Activated T-cell treated with anti-CD3 and anti-CD28 coated beads, Interleukin-2, amount 50 U/mL, for 4 hours (primary cell): ENCODE results near the gene ASMTL. TPM values are rescaled to one million over a fixed set of nuclear protein-coding genes. Genes with fewer than 3 reads are reported as not detected.

Experiments
- ATAC-seq, 2 donors: fragments of 200-7000 bp; cut with Tn5 transposase; one replicate each; pipeline ENCODE4 v1.10.0; 2021
- DNase-seq: peaks from one replicate; pipeline ENCODE4 v3.0.0-alpha.2; 2020
- H3K27me3 Mint-ChIP-seq: one replicate; pipeline ENCODE4 v1.8.0; 2021; ENCODE audit warnings: low read depth, mixed read lengths
- H3K36me3 Mint-ChIP-seq: one replicate; pipeline ENCODE4 v1.8.0; 2022; ENCODE audit warnings: mixed read lengths; ENCODE audit not compliant: insufficient read depth
- H3K4me1 Mint-ChIP-seq: one replicate; pipeline ENCODE4 v1.8.0; 2021; ENCODE audit warnings: low read depth, mixed read lengths
- H3K4me3 Mint-ChIP-seq: one replicate; pipeline ENCODE4 v1.8.0; 2021; ENCODE audit warnings: mild to moderate bottlenecking, moderate library complexity, mixed read lengths
- H3K9me3 Mint-ChIP-seq: one replicate; pipeline ENCODE4 v1.8.0; 2021; ENCODE audit warnings: mixed read lengths
- total RNA-seq, 3 donors: library from RNA; stranded (reverse); gene quantifications; one replicate each; pipeline ENCODE4 v1.2.1, GENCODE V29; 2021

Gene ASMTL
- total RNA-seq, 3 donors from 2014 or later = 33.0 to 53.2 (median 36.9) TPM

GRCh38 chrX:1361910-1362309 lies 90.8 kb downstream of the ASMTL start:
- H3K9me3 Mint-ChIP-seq = no peaks in the 10 kb centered on the region
- DNase-seq = no peak
- H3K27me3 Mint-ChIP-seq = no peaks in the 10 kb centered on the region
- H3K4me3 Mint-ChIP-seq = no peak overlapping the region
- H3K36me3 Mint-ChIP-seq = peaks cover 16% of the 10 kb centered on the region
- no peak for ATAC-seq
- H3K4me1 Mint-ChIP-seq = peaks cover 4% of the 10 kb centered on the region

- DNase-seq (no peak), ATAC-seq (no peak)
- no peak overlapping the region for H3K4me3 Mint-ChIP-seq
- H3K36me3 Mint-ChIP-seq = peaks cover 16% of the 10 kb centered on the region
- H3K9me3 Mint-ChIP-seq = no peaks in the 10 kb centered on the region
- H3K4me1 Mint-ChIP-seq = peaks cover 4% of the 10 kb centered on the region
- H3K27me3 Mint-ChIP-seq = no peaks in the 10 kb centered on the region
Measured at GRCh38 chrX:1361275-1361674, 91.4 kb downstream of the ASMTL start.

GRCh38 chrX:1360171-1360570 lies 92.5 kb downstream of the ASMTL start:
- Mint-ChIP-seq H3K4me3 (no peak overlapping the region), H3K36me3 (peaks cover 16% of the 10 kb centered on the region), H3K4me1 (peaks cover 4% of the 10 kb centered on the region), H3K27me3 (no peaks in the 10 kb centered on the region), H3K9me3 (no peaks in the 10 kb centered on the region)
- ATAC-seq (no peak), DNase-seq (no peak)

GRCh38 chrX:1359477-1359873 lies 93.2 kb downstream of the ASMTL start:
- ATAC-seq (no peak), DNase-seq (no peak)

GRCh38 chrX:1358793-1359476 lies 93.8 kb downstream of the ASMTL start:
- peaks cover 7% of the 10 kb centered on the region for H3K4me1 Mint-ChIP-seq
- H3K4me3 Mint-ChIP-seq = no peak overlapping the region
- ATAC-seq (no peak), DNase-seq (no peak)
- peaks cover 16% of the 10 kb centered on the region for H3K36me3 Mint-ChIP-seq
- no peaks in the 10 kb centered on the region for H3K9me3 Mint-ChIP-seq
- H3K27me3 Mint-ChIP-seq = no peaks in the 10 kb centered on the region

More at GRCh38 chrX:1359477-1359873, 93.2 kb downstream of the ASMTL start:
- Mint-ChIP-seq H3K9me3 (no peaks in the 10 kb centered on the region), H3K4me3 (no peak overlapping the region), H3K36me3 (peaks cover 16% of the 10 kb centered on the region), H3K4me1 (peaks cover 4% of the 10 kb centered on the region), H3K27me3 (no peaks in the 10 kb centered on the region)

GRCh38 chrX:1357993-1358392 lies 94.7 kb downstream of the ASMTL start:
- Mint-ChIP-seq H3K27me3 (no peaks in the 10 kb centered on the region), H3K4me3 (no peak overlapping the region), H3K4me1 (peaks cover 7% of the 10 kb centered on the region), H3K36me3 (peaks cover 16% of the 10 kb centered on the region), H3K9me3 (no peaks in the 10 kb centered on the region)
- no peak for ATAC-seq
- no peak for DNase-seq

GRCh38 chrX:1355131-1356046 lies 97.3 kb downstream of the ASMTL start:
- Mint-ChIP-seq H3K4me1 (peaks cover 4% of the 10 kb centered on the region), H3K36me3 (peaks cover 9% of the 10 kb centered on the region), H3K4me3 (no peak overlapping the region), H3K9me3 (no peaks in the 10 kb centered on the region), H3K27me3 (no peaks in the 10 kb centered on the region)
- peak; percentile 34 to 38 for ATAC-seq
- no peak for DNase-seq

GRCh38 chrX:1354036-1355019 lies 98.4 kb downstream of the ASMTL start:
- no peak for DNase-seq
- Mint-ChIP-seq H3K27me3 (no peaks in the 10 kb centered on the region), H3K4me3 (no peak overlapping the region), H3K9me3 (no peaks in the 10 kb centered on the region), H3K36me3 (peaks cover 7% of the 10 kb centered on the region), H3K4me1 (peaks cover 4% of the 10 kb centered on the region)
- ATAC-seq = no peak

Other genes starting within 250 kb of the ASMTL start
- under 1 TPM in 2 of 3 donors, not detected in 1; 0.30 to 0.38 TPM for gene CRLF2, start 240.3 kb downstream of the ASMTL start, total RNA-seq
- under 1 TPM; 0.20 to 0.98 (median 0.69) TPM for gene CSF2RA, start 184.1 kb downstream of the ASMTL start, total RNA-seq
- under 1 TPM; 0.34 to 0.76 (median 0.76) TPM for gene IL3RA, start 116.1 kb downstream of the ASMTL start, total RNA-seq
- 100 to 1,000 TPM; 518 to 544 (median 518) TPM for gene SLC25A6, start 60.8 kb downstream of the ASMTL start, total RNA-seq
- gene P2RY8, start 84.3 kb upstream of the ASMTL start, total RNA-seq = 10 to 100 TPM; 14.4 to 22.2 (median 18.4) TPM
- 10 to 100 TPM; 56.3 to 62.6 (median 60.6) TPM for gene AKAP17A, start 138.7 kb upstream of the ASMTL start, total RNA-seq
- under 1 TPM in 1 of 3 donors, not detected in 2; 0.48 TPM for gene ASMT, start 162.2 kb upstream of the ASMTL start, total RNA-seq